Activated gamma-delta T cell treated with Interleukin-2 at 50 U/mL for 16 hours (primary cell): ENCODE results near the gene C1QTNF6.

ENCODE experiments used
- DNase-seq: peaks from one replicate; pipeline ENCODE4 v3.0.0-alpha.2; 2020

C1QTNF6 gene

DNA sequence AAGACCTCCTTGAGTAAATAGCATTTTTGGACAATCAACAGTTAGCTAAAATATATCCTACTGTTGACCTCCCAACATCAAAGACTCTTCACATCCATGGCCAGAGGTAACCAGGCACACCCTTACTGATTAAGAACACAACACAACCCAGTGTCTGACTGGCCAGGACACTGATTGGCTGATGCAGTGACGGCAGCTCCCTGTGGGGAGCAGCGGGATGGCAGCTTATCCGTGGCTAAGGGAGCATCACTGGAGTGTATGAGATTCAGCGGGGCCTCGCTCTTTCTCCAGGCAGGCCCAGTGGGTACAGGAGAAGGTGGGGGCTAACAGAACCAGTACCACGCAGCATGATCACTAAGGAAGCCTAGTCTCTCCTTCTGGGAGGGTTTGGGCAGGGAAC lies 28.0 kb downstream of the C1QTNF6 start:
- DNase-seq = no peak

DNA sequence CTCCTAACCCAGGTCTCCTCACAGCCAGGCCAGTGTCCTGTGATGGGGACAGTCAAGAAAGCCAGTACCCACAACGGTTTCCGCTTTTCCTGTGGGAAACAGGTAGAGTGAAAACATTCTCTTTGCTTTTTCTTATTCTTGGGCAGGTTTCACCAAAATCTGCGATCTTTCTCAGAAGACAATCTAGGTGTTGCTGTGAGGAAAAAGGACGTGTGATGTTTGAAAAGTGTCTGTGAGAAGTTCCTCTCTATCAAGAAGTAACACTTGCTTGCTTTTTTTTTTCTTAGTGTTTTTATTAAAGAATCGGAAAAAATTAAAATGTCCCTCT lies 29.1 kb downstream of the C1QTNF6 start:
- no peak for DNase-seq

GRCh38 chr22:37157516-37158285 lies 30.3 kb downstream of the C1QTNF6 start:
- DNase-seq = no peak

GRCh38 chr22:37156686-37157435 lies 31.2 kb downstream of the C1QTNF6 start:
- no peak for DNase-seq

DNA sequence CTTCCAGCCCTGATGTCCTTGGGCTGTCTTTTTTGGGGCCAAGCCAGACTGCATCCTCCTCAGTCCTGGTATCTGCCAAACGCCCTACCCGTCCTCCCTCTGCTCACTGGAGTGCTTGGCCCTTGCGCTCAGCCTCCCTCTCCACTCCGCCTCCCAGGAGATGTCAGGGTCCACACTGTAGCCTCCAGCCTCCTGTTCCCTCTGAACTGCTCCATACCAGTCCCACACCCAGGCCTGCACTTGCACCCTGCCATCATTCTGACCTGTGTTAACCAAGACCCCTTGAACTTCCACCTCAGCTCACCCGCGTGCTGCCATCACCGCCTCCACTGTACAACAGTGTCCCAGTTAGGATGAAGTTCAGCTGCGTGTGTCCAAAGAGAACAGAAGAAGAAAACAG lies 32.1 kb downstream of the C1QTNF6 start:
- no peak for DNase-seq

DNA sequence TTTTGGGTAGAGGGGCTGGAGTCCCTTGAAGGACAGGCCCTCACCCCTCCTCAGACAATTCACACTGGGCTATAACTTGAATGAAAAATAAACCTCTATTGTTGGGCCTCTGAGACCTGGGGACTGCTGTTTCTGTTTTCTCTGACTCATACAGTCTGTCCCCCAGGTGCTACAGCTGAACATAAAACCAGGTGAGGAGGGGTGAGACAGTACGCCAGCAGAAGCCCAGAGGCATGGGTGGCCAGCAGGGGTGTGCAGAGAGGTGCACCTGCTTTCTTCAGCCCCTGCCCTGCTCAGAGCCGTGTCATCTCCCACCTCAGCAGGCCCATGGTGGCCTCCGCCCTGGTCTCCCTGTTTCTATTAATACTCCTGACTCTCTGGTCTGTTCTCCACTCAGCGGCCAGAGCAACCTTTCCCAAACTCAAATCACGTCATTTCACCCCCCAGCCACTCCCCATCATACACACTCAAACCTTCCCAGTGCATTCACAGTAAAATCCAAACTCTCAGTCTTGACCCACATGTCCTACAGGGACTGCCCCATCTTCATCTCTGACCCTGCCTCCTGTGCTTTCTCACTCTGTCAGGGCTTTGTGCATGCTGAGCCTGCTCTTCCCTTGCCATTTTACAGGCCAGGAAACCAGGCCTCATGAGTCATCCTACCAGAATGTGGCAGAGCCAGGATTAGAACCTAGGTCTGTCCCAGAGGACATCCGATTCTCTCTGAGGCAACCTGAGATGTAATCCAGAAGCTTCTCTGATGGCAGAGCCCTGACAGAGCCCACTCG lies 32.9 kb downstream of the C1QTNF6 start:
- DNase-seq = no peak

- DNase-seq = no peak
Measured at GRCh38 chr22:37153901-37154300, 34.1 kb downstream of the C1QTNF6 start.

GRCh38 chr22:37151401-37151800 lies 36.6 kb downstream of the C1QTNF6 start:
- DNase-seq = no peak

DNA sequence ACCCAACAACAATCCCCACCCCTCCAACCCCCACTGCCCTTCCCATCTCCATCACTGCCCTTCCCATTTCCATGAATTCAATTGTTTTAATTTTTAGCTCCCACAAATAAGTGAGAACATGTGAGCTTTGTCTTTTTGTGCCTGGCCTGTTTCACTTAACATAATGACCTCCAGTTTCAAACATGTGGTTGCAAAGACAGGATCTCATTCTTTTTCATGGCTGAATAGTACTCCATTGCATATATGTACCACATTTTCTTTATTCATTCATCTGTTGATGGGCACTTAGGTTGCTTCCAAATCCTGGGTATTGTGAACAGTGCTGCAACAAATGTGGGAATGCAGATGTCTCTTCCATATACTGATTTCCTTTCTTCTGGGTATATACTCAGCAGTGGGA lies 37.3 kb downstream of the C1QTNF6 start:
- no peak for DNase-seq

- DNase-seq = no peak
Measured at GRCh38 chr22:37148742-37149665, 39.0 kb downstream of the C1QTNF6 start.

DNA sequence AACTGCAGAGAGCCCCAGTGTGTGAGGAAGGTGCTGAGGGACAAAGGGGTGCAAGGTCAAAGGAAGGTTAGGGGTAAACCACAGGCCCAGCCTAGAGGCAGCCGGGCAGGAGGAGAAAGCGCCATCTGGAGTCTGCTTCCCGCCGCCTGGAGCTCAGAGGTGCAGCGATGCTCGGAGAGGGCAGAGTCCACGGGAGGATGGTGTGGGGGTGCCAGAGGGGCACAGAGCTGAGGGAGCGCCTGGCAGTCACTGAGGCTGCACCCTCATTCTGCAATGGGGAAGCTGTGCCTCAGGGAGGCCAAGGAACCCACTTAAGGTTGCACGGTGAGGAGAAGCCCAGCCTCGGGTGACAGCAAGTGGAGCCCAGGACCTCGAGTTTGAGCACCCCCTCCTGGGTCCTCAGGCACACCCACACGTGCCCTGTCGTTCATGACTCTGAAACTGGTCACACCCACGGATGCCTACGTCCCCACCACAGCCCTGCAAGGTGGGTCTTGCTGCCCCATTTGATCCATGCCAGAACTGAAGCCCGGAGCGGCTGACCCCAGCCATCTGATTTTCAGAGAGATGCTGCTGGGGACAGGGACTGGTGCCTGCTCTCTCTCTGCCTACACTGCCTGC lies 39.9 kb downstream of the C1QTNF6 start:
- DNase-seq = no peak

- no peak for DNase-seq
Measured at GRCh38 chr22:37147186-37147990, 40.7 kb downstream of the C1QTNF6 start.

DNA sequence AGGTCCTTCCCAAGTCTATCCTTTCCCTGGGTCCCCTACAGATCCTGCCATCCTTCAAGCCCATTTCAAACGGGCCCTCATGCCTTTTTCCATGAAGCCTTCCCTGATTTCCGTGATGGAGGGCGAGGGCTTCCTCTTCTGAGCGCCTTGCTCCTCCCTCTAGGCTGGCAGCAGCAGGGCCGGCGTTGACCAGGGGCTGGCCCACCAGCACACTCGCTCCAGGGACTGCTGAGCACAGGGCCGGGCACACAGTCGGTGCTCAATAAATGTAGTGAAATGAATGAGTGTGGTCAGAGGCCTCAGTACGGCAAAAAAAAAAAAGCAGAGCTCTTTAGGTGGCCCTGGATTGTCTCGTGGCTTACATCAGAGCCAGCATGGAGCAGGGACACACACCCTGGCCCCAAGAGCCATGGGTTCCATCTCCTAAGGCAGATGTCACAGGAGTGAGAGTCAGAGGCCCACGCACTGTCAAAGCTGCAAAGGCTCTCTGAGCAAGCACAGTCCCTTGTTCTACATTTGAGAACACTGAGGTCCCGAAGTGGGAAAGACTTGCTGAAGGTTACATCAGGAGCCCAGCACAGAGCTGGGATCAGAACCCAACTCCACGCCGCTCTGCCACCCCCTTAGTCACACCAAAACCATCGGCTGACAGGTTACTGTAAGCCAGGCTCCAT lies 41.4 kb downstream of the C1QTNF6 start:
- no peak for DNase-seq

DNA sequence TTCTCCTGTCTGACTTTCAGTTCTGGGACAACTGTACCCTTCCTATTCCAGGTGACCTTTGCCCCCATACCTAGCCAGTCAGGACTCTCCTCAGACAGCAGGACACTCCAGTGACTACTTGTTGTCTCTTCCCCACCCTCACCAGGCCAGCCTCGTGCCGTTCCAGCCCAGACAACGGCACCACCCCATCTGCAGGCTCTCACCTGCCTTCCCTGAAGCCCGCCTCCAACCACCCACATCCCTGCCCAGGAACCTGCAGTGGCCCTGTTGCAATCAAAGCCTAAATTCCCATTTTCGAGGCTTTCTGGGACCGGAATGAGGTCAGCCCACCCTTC lies 42.0 kb downstream of the C1QTNF6 start:
- DNase-seq = no peak

DNA sequence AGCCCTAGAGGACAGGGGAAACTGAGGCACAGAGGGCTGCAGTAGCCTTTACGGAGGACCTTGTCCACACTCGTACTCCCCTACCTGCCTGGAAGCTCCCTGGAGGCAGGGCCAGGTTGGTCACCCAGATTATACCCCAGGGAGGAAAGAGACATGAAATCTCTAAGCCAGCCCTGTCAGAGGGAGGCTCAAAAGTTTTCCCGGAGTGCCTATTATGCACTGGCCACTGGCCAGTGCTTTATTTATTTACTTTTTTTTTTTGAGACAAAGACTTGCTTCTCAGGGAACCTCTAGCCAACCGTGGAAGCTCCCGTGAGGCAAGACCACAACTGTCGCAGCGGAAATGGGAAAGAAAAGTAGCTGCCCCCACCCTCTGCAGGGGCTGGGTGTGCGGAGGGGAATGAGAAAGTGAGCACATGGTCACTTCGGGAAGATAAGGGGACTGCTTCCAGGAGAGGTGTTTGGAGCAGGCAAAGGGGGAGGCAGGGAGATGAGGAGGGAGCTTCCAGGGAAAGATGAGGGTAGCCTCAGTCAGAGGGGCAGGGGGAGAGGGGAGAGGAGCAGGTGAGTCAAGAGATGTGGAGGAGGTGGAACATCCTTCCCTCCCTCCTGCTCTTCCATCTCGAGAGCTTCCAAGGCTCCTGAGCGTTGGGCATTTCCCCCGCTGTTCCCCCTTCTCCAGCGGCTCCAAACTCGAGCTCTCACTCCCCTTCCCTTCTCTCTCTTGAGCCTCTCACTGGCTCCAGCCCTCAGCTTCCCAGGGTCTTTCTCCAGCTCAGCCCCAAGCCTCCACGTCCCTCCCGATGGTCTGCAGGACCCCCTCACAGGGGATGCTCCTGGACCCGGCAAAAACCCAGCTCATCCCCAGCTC lies 42.6 kb downstream of the C1QTNF6 start:
- no peak for DNase-seq

GRCh38 chr22:37144180-37144554 lies 43.9 kb downstream of the C1QTNF6 start:
- no peak for DNase-seq

- no peak for DNase-seq
Measured at GRCh38 chr22:37141971-37142370, 46.1 kb downstream of the C1QTNF6 start.

DNA sequence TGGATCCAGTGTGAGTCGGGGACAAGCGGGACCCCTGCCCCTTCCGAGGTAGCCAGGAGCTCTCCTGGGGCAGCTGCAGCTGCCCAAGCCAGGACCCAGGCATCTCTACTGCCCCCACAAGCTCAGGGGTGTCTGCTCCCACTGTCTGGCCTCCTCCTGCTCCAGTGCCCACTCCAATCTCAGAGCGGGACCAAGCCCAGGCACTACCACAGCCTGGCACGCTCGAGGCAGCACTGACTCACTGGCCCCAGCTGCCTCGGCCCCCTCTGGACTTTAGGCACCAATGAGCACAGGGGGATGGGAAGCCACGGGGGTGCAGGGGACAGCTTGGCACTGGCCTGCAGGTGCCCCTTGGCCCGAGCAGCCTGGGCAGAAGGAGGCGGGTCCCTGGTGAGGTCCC lies 46.6 kb downstream of the C1QTNF6 start:
- DNase-seq = no peak

DNA sequence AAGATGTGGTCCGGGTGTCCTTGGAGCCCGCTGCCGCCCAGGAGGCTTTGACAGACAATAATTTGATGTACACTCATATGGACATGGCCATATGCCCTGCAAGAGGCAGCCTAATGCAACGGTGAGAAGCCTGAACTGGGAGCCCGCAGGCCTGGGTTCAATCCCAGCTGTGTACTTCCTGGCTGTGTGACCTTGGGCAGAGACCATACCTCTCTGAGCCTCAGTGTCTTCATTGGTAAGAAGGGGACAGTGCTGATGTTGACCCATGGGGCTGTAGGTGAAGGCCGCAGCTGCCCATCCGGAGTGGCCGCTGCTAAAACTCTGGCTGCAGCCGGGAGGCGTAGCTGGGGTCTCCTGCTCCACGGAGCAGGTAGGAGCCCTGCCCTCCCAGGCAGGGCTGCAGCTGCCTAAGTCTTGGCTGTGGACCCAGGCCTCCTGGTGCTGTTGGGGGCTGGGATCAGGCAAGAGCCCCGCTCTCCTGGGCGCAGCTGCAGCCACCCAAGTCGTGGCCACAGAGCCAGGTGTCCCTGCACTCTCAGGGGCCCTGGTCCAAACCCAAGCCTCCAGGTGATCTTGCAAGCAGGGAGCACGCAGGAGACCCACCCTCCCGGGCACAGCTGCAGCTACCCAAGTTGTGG lies 47.2 kb downstream of the C1QTNF6 start:
- DNase-seq = no peak
